GM18505 (cell line): ENCODE results near the gene FAM120B.
"Not testable (repeated sequence)": the region's sequence is repeated elsewhere in the genome, so short reads cannot be mapped to it uniquely, and the experiment has no call there.

Experiments
- ATAC-seq: cut with Tn5 transposase; IDR thresholded peaks from one replicate; pipeline ENCODE4 v1.9.1; 2021; ENCODE audit not compliant: unreplicated experiment
- POLR2A ChIP-seq: IDR thresholded peaks from 4 replicates; pipeline ENCODE4 v1.6.1; 2011; ENCODE audit warnings: borderline replicate concordance; ENCODE audit not compliant: insufficient read depth, insufficient read length; ENCODE audit errors: extremely low read depth

Gene FAM120B

GRCh38 chr6:170393033-170393432 lies 86.5 kb downstream of the FAM120B start:
- TF ChIP-seq POLR2A: no peak
- ATAC-seq: no peak

- TF ChIP-seq POLR2A: no peak
- ATAC-seq: no peak
Observed at GRCh38 chr6:170393807-170394399, 87.3 kb downstream of the FAM120B start.

- no peak for TF ChIP-seq POLR2A
- no peak for ATAC-seq
Observed at GRCh38 chr6:170394980-170395379, 88.4 kb downstream of the FAM120B start.

GRCh38 chr6:170398743-170399369 lies 92.3 kb downstream of the FAM120B start:
- not testable (repeated sequence) for ATAC-seq

- not testable (repeated sequence) for ATAC-seq
Observed at GRCh38 chr6:170399955-170400558, 93.5 kb downstream of the FAM120B start.

GRCh38 chr6:170402318-170403040 lies 95.9 kb downstream of the FAM120B start:
- ATAC-seq: no peak
- no peak for TF ChIP-seq POLR2A

- TF ChIP-seq POLR2A: no peak
- ATAC-seq: no peak
Observed at GRCh38 chr6:170403451-170403850, 96.9 kb downstream of the FAM120B start.

GRCh38 chr6:170404036-170404435 lies 97.5 kb downstream of the FAM120B start:
- TF ChIP-seq POLR2A: no peak

GRCh38 chr6:170404697-170405096 lies 98.1 kb downstream of the FAM120B start:
- no peak for TF ChIP-seq POLR2A
- no peak for ATAC-seq

More at GRCh38 chr6:170404036-170404435, 97.5 kb downstream of the FAM120B start:
- no peak for ATAC-seq

GRCh38 chr6:170405311-170405975 lies 98.9 kb downstream of the FAM120B start:
- TF ChIP-seq POLR2A: no peak
- ATAC-seq: no peak

- no peak for TF ChIP-seq POLR2A
- ATAC-seq: no peak
Observed at GRCh38 chr6:170407200-170407599, 100.6 kb downstream of the FAM120B start.

GRCh38 chr6:170407932-170408331 lies 101.4 kb downstream of the FAM120B start:
- TF ChIP-seq POLR2A: no peak
- no peak for ATAC-seq

- not testable (repeated sequence) for ATAC-seq
Observed at GRCh38 chr6:170409746-170410145, 103.2 kb downstream of the FAM120B start.
